Panc1 (cell line): ENCODE data around the gene RNASE1. TPM values are rescaled to one million over a fixed set of nuclear protein-coding genes. Genes with fewer than 3 reads are reported as not detected.

Experiments used
- ATAC-seq: fragments of 200-7000 bp; cut with Tn5 transposase; 2 replicates; pipeline ENCODE4 v1.9.1; 2020; ENCODE audit warnings: mild to moderate bottlenecking, moderate library complexity
- BruUV-seq: library from RNA; stranded (reverse); fragments of 400-500 nt; replicated peaks from 2 replicates; lab custom pipeline; 2021; lab: Mats Ljungman, UMichigan
- CTCF ChIA-PET: fragments of 300-600 bp; sonication (Branson Sonifier 250); formaldehyde crosslinking; loops from one replicate; lab custom pipeline; 2022; ENCODE audit warnings: antibody characterized with exemption; lab: Charles Lee
- POLR2A ChIA-PET: fragments of 300-600 bp; sonication (Branson Sonifier 250); formaldehyde crosslinking; loops from one replicate; lab custom pipeline; 2022; ENCODE audit warnings: antibody characterized with exemption; lab: Charles Lee
- DNase-seq: peaks from one replicate; pipeline ENCODE4 v3.0.0-alpha.2; 2010; ENCODE audit warnings: low read depth, low spot score
- H3K27ac ChIP-seq: 2 replicates; pipeline ENCODE4 v1.5.1; 2011; ENCODE audit warnings: mild to moderate bottlenecking, low read length, inconsistent platforms
- H3K27me3 ChIP-seq: fragments of 200-500 bp; sonication (Bioruptor generic); 2 replicates; pipeline ENCODE4 v1.6.0; 2014; ENCODE audit warnings: low read length, inconsistent platforms; ENCODE audit not compliant: control insufficient read depth, insufficient read depth
- H3K36me3 ChIP-seq: fragments of 200-500 bp; sonication (Bioruptor generic); 2 replicates; pipeline ENCODE4 v1.5.1; 2014; ENCODE audit warnings: inconsistent platforms, mild to moderate bottlenecking, low read length, moderate library complexity; ENCODE audit not compliant: control insufficient read depth, insufficient read depth
- H3K4me1 ChIP-seq: 2 replicates; pipeline ENCODE4 v1.5.1; 2011; ENCODE audit warnings: inconsistent platforms, mild to moderate bottlenecking, low read length, moderate library complexity; ENCODE audit not compliant: control insufficient read depth, insufficient read depth
- H3K4me3 ChIP-seq, 2 experiments: 2 replicates each; pipeline ENCODE4 v1.5.1; 2011 to 2012; ENCODE audit warnings: low read depth in 2 of 2, low read length in 2 of 2, mild to moderate bottlenecking in 2 of 2, inconsistent platforms in 1 of 2, moderate library complexity in 1 of 2
- H3K9me3 ChIP-seq: fragments of 200-500 bp; sonication (Bioruptor generic); 2 replicates; pipeline ENCODE4 v1.5.1; 2014; ENCODE audit warnings: low read depth, mild to moderate bottlenecking, inconsistent platforms, low read length, moderate library complexity; ENCODE audit not compliant: control insufficient read depth, insufficient read depth
- POLR2AphosphoS5 ChIP-seq: IDR thresholded peaks from 2 replicates; pipeline ENCODE4 v1.6.1; 2012; ENCODE audit warnings: mild to moderate bottlenecking, low read depth, low read length, moderate library complexity
- SIN3A ChIP-seq: IDR thresholded peaks from 2 replicates; pipeline ENCODE4 v1.6.1; 2012; ENCODE audit warnings: low read depth, mild to moderate bottlenecking, low read length, moderate library complexity, borderline replicate concordance; ENCODE audit not compliant: insufficient read depth
- TCF7L2 ChIP-seq: IDR thresholded peaks from 2 replicates; pipeline ENCODE4 v1.6.1; 2011; ENCODE audit warnings: mild to moderate bottlenecking, low read depth, low read length, inconsistent platforms
- in situ Hi-C: cut with HindIII; loops from 2 replicates; pipeline ENCODE4 v1.10.0; 2016; ENCODE audit warnings: low sequenced_read_pairs, low pct_unique_long_range_greater_than_20kb
- intact Hi-C: fragments of 100-400 bp; cut with micrococcal nuclease; formaldehyde crosslinking; loops from one replicate; pipeline ENCODE4 v1.10.0; 2022; ENCODE audit not compliant: unreplicated experiment
- total RNA-seq: library from RNA; stranded (reverse); gene quantifications from one replicate; pipeline ENCODE4 v1.2.1, GENCODE V29; 2021; ENCODE audit not compliant: unreplicated experiment
- TF ChIP-seq, protein P1 (sequence below), 2 experiments: IDR thresholded peaks; 2 replicates each; pipeline ENCODE4 v1.6.1; 2011 to 2012; ENCODE audit warnings: low read depth in 2 of 2, control low read depth in 1 of 2, low read length in 1 of 2, mild to moderate bottlenecking in 1 of 2, moderate library complexity in 1 of 2; ENCODE audit not compliant: insufficient read depth in 1 of 2
- TF ChIP-seq, protein P2 (sequence below): fragments of 450-650 bp; IDR thresholded peaks from 2 replicates; pipeline ENCODE4 v1.5.1; 2017; ENCODE audit warnings: mild to moderate bottlenecking

RNASE1 gene
- total RNA-seq, 1 experiment from 2014 or later = 0.69 TPM

DNA sequence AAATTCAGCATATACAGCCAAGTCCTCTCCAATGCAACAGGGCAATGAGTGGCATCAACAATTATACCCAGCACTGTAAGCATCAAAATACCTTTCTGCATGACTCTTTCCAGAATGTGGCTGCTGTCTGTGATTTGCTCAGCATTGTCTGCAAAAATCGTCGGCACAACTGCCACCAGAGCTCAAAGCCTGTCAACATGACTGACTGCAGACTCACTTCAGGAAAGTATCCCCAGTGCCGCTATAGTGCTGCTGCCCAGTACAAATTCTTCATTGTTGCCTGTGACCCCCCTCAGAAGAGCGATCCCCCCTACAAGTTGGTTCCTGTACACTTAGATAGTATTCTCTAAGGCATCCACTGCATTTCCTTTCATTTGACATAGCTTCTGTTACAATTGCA is 20.8 kb downstream of the RNASE1 start:
- no peaks in the 10 kb centered on the region for H3K36me3 ChIP-seq
- DNase-seq (no peak), ATAC-seq (no peak)
- in situ Hi-C loops = no loop called here
- BruUV-seq = no TSS peak
- H3K9me3 ChIP-seq = no peaks in the 10 kb centered on the region
- peaks cover 4% of the 10 kb centered on the region; the same call in 1 of the 2 replicates for H3K27me3 ChIP-seq
- ChIA-PET CTCF (no interaction called here), POLR2A (no interaction called here)
- TF ChIP-seq, protein P1, sequence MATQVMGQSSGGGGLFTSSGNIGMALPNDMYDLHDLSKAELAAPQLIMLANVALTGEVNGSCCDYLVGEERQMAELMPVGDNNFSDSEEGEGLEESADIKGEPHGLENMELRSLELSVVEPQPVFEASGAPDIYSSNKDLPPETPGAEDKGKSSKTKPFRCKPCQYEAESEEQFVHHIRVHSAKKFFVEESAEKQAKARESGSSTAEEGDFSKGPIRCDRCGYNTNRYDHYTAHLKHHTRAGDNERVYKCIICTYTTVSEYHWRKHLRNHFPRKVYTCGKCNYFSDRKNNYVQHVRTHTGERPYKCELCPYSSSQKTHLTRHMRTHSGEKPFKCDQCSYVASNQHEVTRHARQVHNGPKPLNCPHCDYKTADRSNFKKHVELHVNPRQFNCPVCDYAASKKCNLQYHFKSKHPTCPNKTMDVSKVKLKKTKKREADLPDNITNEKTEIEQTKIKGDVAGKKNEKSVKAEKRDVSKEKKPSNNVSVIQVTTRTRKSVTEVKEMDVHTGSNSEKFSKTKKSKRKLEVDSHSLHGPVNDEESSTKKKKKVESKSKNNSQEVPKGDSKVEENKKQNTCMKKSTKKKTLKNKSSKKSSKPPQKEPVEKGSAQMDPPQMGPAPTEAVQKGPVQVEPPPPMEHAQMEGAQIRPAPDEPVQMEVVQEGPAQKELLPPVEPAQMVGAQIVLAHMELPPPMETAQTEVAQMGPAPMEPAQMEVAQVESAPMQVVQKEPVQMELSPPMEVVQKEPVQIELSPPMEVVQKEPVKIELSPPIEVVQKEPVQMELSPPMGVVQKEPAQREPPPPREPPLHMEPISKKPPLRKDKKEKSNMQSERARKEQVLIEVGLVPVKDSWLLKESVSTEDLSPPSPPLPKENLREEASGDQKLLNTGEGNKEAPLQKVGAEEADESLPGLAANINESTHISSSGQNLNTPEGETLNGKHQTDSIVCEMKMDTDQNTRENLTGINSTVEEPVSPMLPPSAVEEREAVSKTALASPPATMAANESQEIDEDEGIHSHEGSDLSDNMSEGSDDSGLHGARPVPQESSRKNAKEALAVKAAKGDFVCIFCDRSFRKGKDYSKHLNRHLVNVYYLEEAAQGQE (IDR thresholded peaks at IDR 0.05; ENCODE audit: insufficient read depth in 1 of 2, low read depth in 2 of 2, low read length in 1 of 2) = no peak
- no peak for TF ChIP-seq TCF7L2
- no peak for TF ChIP-seq POLR2AphosphoS5
- no peak for TF ChIP-seq SIN3A
- TF ChIP-seq, protein P2, sequence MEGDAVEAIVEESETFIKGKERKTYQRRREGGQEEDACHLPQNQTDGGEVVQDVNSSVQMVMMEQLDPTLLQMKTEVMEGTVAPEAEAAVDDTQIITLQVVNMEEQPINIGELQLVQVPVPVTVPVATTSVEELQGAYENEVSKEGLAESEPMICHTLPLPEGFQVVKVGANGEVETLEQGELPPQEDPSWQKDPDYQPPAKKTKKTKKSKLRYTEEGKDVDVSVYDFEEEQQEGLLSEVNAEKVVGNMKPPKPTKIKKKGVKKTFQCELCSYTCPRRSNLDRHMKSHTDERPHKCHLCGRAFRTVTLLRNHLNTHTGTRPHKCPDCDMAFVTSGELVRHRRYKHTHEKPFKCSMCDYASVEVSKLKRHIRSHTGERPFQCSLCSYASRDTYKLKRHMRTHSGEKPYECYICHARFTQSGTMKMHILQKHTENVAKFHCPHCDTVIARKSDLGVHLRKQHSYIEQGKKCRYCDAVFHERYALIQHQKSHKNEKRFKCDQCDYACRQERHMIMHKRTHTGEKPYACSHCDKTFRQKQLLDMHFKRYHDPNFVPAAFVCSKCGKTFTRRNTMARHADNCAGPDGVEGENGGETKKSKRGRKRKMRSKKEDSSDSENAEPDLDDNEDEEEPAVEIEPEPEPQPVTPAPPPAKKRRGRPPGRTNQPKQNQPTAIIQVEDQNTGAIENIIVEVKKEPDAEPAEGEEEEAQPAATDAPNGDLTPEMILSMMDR = no peak
- H3K27ac ChIP-seq = no peak overlapping the region
- H3K4me3 ChIP-seq = no peak overlapping the region
- intact Hi-C loops = no loop called here
- H3K4me1 ChIP-seq = no peaks in the 10 kb centered on the region

DNA sequence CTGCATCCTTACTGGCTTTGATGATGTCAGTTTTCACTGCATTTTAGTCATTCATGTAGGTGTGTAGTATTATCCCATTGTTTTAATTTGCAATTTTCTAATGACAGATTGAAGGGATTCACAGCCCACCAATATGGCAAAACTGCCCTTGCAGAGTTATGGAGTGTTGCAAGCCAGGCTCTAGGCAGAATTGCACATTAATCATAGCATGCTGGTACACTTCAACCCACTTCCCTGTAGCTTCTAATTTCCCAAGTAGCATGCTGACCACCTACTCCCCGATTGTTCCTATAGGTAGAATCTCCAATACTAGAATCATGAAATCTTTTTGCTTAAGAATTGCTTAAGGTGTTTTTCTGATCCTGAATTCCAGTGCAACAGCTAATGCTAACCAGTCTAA is 26.7 kb downstream of the RNASE1 start:
- Histone ChIP-seq H3K9me3 (no peaks in the 10 kb centered on the region), H3K27me3 (peaks cover 6% of the 10 kb centered on the region; the same call in 1 of the 2 replicates), H3K4me1 (no peaks in the 10 kb centered on the region), H3K4me3 (no peak overlapping the region), H3K36me3 (no peaks in the 10 kb centered on the region), H3K27ac (no peak overlapping the region)
- POLR2A ChIA-PET = no interaction called here
- BruUV-seq = no TSS peak
- DNase-seq (no peak), ATAC-seq (no peak)
- CTCF ChIA-PET = no interaction called here
- TF ChIP-seq, protein P2 = no peak
- TF ChIP-seq, protein P1 (IDR thresholded peaks at IDR 0.05; ENCODE audit: insufficient read depth in 1 of 2, low read depth in 2 of 2, low read length in 1 of 2) = no peak
- no peak for TF ChIP-seq SIN3A
- TF ChIP-seq POLR2AphosphoS5 = no peak
- TF ChIP-seq TCF7L2 = no peak
- intact Hi-C loops = no loop called here
- in situ Hi-C loops = no loop called here
